WTC11 (cell line): ENCODE results near the gene MTMR4. TPM values are rescaled to one million over a fixed set of nuclear protein-coding genes. Genes with fewer than 3 reads are reported as not detected.

ENCODE experiments used
- ATAC-seq: fragments of 200-7000 bp; cut with Tn5 transposase; 2 replicates; pipeline ENCODE4 v1.10.0; 2021; ENCODE audit warnings: mild to moderate bottlenecking, moderate library complexity
- CTCF ChIA-PET: fragments of 300-600 bp; sonication (Branson Sonifier 250); formaldehyde crosslinking; loops from one replicate; lab custom pipeline; 2021; ENCODE audit warnings: antibody characterized with exemption; lab: Charles Lee
- POLR2A ChIA-PET: fragments of 350-600 bp; sonication (Branson Sonifier 250); formaldehyde crosslinking; loops from one replicate; lab custom pipeline; 2021; ENCODE audit warnings: antibody characterized with exemption; lab: Charles Lee
- DNase-seq: peaks from one replicate; pipeline ENCODE4 v3.0.0; 2021; ENCODE audit warnings: low spot score
- H3K27ac Mint-ChIP-seq: 2 replicates; pipeline ENCODE4 v1.8.0; 2021; ENCODE audit warnings: mixed read lengths
- H3K27me3 Mint-ChIP-seq: 2 replicates; pipeline ENCODE4 v1.8.0; 2021; ENCODE audit warnings: low read depth, mild to moderate bottlenecking, moderate library complexity, mixed read lengths
- H3K36me3 Mint-ChIP-seq: 2 replicates; pipeline ENCODE4 v1.8.0; 2021; ENCODE audit warnings: mixed read lengths
- H3K4me1 Mint-ChIP-seq: 2 replicates; pipeline ENCODE4 v1.8.0; 2022; ENCODE audit warnings: mixed read lengths
- H3K4me3 Mint-ChIP-seq: 2 replicates; pipeline ENCODE4 v1.8.0; 2021; ENCODE audit warnings: mild to moderate bottlenecking, moderate library complexity, mixed read lengths
- H3K9me3 Mint-ChIP-seq: 2 replicates; pipeline ENCODE4 v1.8.0; 2021; ENCODE audit warnings: mixed read lengths
- GABPB1 ChIP-seq: sonication (generic); formaldehyde crosslinking; IDR thresholded peaks from 2 replicates; pipeline ENCODE4 v1.8.1; 2023; ENCODE audit warnings: mild to moderate bottlenecking, missing genetic modification reagents
- NR1H2 ChIP-seq: sonication (generic); formaldehyde crosslinking; IDR thresholded peaks from 2 replicates; pipeline ENCODE4 v1.9.0; 2021; ENCODE audit warnings: mild to moderate bottlenecking, moderate library complexity, missing genetic modification reagents
- NR2C2 ChIP-seq: sonication (generic); formaldehyde crosslinking; IDR thresholded peaks from 2 replicates; pipeline ENCODE4 v1.8.0; 2022; ENCODE audit warnings: mild to moderate bottlenecking, missing genetic modification reagents
- TEAD1 ChIP-seq: sonication (generic); formaldehyde crosslinking; IDR thresholded peaks from 2 replicates; pipeline ENCODE4 v1.8.0; 2022; ENCODE audit warnings: mild to moderate bottlenecking, missing genetic modification reagents
- ZMAT4 ChIP-seq: fragments of 250-450 bp; sonication (Bioruptor Pico); IDR thresholded peaks from 2 replicates; pipeline ENCODE4 v1.9.0; 2021; ENCODE audit warnings: mild to moderate bottlenecking
- ZNF121 ChIP-seq: sonication (generic); formaldehyde crosslinking; IDR thresholded peaks from 2 replicates; pipeline ENCODE4 v1.8.0; 2023; ENCODE audit warnings: missing genetic modification reagents
- ZNF138 ChIP-seq: sonication (generic); formaldehyde crosslinking; conservative IDR thresholded peaks from 2 replicates; pipeline ENCODE4 v1.8.1; 2022; ENCODE audit warnings: mild to moderate bottlenecking, moderate library complexity, missing genetic modification reagents
- ZNF396 ChIP-seq: fragments of 250-450 bp; sonication (Bioruptor Pico); IDR thresholded peaks from 2 replicates; pipeline ENCODE4 v1.8.0; 2021; ENCODE audit warnings: mild to moderate bottlenecking, moderate library complexity, borderline replicate concordance
- total RNA-seq: library from RNA; stranded (reverse); gene quantifications from 3 replicates; pipeline ENCODE4 v1.2.3, GENCODE V29; 2021
- TF ChIP-seq, protein P1 (sequence below): sonication (generic); formaldehyde crosslinking; IDR thresholded peaks from 2 replicates; pipeline ENCODE4 v1.8.0; 2023; ENCODE audit warnings: missing genetic modification reagents
- TF ChIP-seq, protein P2 (sequence below): sonication (generic); formaldehyde crosslinking; IDR thresholded peaks from 2 replicates; pipeline ENCODE4 v1.8.0; 2022; ENCODE audit warnings: mild to moderate bottlenecking, missing genetic modification reagents
- TF ChIP-seq, protein P3 (sequence below): sonication (generic); formaldehyde crosslinking; IDR thresholded peaks from 2 replicates; pipeline ENCODE4 v1.8.0; 2023; ENCODE audit warnings: missing genetic modification reagents, mild to moderate bottlenecking, borderline replicate concordance
- TF ChIP-seq, protein P4 (sequence below): fragments of 250-450 bp; sonication (Bioruptor Pico); IDR thresholded peaks from 2 replicates; pipeline ENCODE4 v2.1.2; 2022; ENCODE audit warnings: mild to moderate bottlenecking, moderate library complexity

MTMR4 gene
- total RNA-seq, 1 experiment from 2014 or later = 30.8 TPM

- H3K27ac Mint-ChIP-seq = no peak overlapping the region
- peaks cover 45% of the 10 kb centered on the region for H3K27me3 Mint-ChIP-seq
- no peaks in the 10 kb centered on the region for H3K9me3 Mint-ChIP-seq
- ChIA-PET CTCF (interaction anchor here (0.9 to 1.4 kb wide), 3 partner anchors 15 to 286 kb away, joined by 3 to 7 read pairs (median 6); no protein-coding TSS in a partner anchor), POLR2A (no interaction called here)
- TF ChIP-seq, protein P1, sequence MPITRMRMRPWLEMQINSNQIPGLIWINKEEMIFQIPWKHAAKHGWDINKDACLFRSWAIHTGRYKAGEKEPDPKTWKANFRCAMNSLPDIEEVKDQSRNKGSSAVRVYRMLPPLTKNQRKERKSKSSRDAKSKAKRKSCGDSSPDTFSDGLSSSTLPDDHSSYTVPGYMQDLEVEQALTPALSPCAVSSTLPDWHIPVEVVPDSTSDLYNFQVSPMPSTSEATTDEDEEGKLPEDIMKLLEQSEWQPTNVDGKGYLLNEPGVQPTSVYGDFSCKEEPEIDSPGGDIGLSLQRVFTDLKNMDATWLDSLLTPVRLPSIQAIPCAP (CRISPR knock-in tag) = no peak
- TF ChIP-seq ZNF396 (CRISPR knock-in tag) (no peak), TEAD1 (CRISPR knock-in tag) (no peak), NR1H2 (CRISPR knock-in tag) (no peak)
- TF ChIP-seq, protein P2, sequence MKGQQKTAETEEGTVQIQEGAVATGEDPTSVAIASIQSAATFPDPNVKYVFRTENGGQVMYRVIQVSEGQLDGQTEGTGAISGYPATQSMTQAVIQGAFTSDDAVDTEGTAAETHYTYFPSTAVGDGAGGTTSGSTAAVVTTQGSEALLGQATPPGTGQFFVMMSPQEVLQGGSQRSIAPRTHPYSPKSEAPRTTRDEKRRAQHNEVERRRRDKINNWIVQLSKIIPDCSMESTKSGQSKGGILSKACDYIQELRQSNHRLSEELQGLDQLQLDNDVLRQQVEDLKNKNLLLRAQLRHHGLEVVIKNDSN (CRISPR knock-in tag) = no peak
- TF ChIP-seq, protein P3, sequence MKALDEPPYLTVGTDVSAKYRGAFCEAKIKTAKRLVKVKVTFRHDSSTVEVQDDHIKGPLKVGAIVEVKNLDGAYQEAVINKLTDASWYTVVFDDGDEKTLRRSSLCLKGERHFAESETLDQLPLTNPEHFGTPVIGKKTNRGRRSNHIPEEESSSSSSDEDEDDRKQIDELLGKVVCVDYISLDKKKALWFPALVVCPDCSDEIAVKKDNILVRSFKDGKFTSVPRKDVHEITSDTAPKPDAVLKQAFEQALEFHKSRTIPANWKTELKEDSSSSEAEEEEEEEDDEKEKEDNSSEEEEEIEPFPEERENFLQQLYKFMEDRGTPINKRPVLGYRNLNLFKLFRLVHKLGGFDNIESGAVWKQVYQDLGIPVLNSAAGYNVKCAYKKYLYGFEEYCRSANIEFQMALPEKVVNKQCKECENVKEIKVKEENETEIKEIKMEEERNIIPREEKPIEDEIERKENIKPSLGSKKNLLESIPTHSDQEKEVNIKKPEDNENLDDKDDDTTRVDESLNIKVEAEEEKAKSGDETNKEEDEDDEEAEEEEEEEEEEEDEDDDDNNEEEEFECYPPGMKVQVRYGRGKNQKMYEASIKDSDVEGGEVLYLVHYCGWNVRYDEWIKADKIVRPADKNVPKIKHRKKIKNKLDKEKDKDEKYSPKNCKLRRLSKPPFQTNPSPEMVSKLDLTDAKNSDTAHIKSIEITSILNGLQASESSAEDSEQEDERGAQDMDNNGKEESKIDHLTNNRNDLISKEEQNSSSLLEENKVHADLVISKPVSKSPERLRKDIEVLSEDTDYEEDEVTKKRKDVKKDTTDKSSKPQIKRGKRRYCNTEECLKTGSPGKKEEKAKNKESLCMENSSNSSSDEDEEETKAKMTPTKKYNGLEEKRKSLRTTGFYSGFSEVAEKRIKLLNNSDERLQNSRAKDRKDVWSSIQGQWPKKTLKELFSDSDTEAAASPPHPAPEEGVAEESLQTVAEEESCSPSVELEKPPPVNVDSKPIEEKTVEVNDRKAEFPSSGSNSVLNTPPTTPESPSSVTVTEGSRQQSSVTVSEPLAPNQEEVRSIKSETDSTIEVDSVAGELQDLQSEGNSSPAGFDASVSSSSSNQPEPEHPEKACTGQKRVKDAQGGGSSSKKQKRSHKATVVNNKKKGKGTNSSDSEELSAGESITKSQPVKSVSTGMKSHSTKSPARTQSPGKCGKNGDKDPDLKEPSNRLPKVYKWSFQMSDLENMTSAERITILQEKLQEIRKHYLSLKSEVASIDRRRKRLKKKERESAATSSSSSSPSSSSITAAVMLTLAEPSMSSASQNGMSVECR (CRISPR knock-in tag) = no peak
- TF ChIP-seq, protein P4, sequence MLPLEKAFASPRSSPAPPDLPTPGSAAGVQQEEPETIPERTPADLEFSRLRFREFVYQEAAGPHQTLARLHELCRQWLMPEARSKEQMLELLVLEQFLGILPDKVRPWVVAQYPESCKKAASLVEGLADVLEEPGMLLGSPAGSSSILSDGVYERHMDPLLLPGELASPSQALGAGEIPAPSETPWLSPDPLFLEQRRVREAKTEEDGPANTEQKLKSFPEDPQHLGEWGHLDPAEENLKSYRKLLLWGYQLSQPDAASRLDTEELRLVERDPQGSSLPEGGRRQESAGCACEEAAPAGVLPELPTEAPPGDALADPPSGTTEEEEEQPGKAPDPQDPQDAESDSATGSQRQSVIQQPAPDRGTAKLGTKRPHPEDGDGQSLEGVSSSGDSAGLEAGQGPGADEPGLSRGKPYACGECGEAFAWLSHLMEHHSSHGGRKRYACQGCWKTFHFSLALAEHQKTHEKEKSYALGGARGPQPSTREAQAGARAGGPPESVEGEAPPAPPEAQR (CRISPR knock-in tag) = no peak
- no peak overlapping the region for H3K4me3 Mint-ChIP-seq
- ATAC-seq (no peak), DNase-seq (no peak)
- H3K36me3 Mint-ChIP-seq = no peaks in the 10 kb centered on the region
- H3K4me1 Mint-ChIP-seq = peaks cover 22% of the 10 kb centered on the region
These were observed 21.0 kb upstream of the MTMR4 start for GRCh38 chr17:58535431-58535830.

GRCh38 chr17:58534901-58535421, 20.5 kb upstream of the MTMR4 start:
- ChIA-PET CTCF (interaction anchor here (0.9 to 6.5 kb wide), 4 partner anchors 14 to 286 kb away, joined by 3 to 42 read pairs (median 5); no protein-coding TSS in a partner anchor), POLR2A (no interaction called here)
- Mint-ChIP-seq H3K27me3 (peaks cover 50% of the 10 kb centered on the region), H3K4me3 (no peak overlapping the region), H3K9me3 (no peaks in the 10 kb centered on the region), H3K4me1 (peaks cover 26% of the 10 kb centered on the region), H3K27ac (no peak overlapping the region), H3K36me3 (no peaks in the 10 kb centered on the region)
- ATAC-seq (no peak), DNase-seq (no peak)
- no peak for TF ChIP-seq ZMAT4 (CRISPR knock-in tag)
- TF ChIP-seq ZNF121 (CRISPR knock-in tag) = no peak

DNA sequence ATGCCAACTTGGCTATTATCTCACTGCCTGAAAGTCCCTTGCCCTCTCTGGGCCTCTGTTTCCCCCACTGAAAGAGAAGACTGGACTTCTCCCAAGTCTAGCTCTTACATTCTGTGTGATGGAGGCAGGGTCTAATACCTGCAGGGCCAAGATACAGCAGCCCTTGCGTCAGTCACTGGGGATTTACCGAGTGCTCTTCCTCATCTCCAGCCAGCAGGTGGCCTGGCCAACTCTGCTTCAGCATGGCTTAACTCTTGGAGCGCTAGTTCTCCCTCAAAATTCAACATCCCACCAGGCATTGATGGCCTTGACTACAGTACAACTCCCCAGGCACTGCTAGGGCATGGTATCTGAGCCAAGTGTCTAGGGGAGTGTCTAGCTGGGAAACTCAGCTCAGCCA, 19.9 kb upstream of the MTMR4 start:
- DNase-seq = no peak

More for the DNA sequence above, 19.9 kb upstream of the MTMR4 start:
- Mint-ChIP-seq H3K27me3 (peaks cover 52% of the 10 kb centered on the region), H3K4me1 (peaks cover 32% of the 10 kb centered on the region), H3K9me3 (no peaks in the 10 kb centered on the region), H3K27ac (no peak overlapping the region), H3K36me3 (no peaks in the 10 kb centered on the region), H3K4me3 (no peak overlapping the region)
- peak; percentile 76 for TF ChIP-seq GABPB1
- no peak for TF ChIP-seq NR2C2
- TF ChIP-seq ZNF138 (CRISPR knock-in tag) = no peak
- no peak for ATAC-seq
- CTCF ChIA-PET = interaction anchor here (1.2 to 6.5 kb wide), 5 partner anchors 7 to 44 kb away, joined by 3 to 42 read pairs (median 7); no protein-coding TSS in a partner anchor
- POLR2A ChIA-PET = no interaction called here
